BJ (cell line): ENCODE results near the gene DPP10. TPM values are rescaled to one million over a fixed set of nuclear protein-coding genes. Genes with fewer than 3 reads are reported as not detected.

Experiments
- CTCF ChIA-PET: fragments of 350-600 bp; formaldehyde crosslinking; extraction: SDS; loops from one replicate; lab custom pipeline; 2021; ENCODE audit warnings: antibody characterized with exemption, inconsistent platforms; lab: Yijun Ruan, JAX
- POLR2A ChIA-PET: fragments of 300-600 bp; sonication (Branson Sonifier 250); formaldehyde crosslinking; extraction: SDS; loops from one replicate; lab custom pipeline; 2021; ENCODE audit warnings: antibody characterized with exemption; lab: Charles Lee
- DNase-seq: peaks from one replicate; pipeline ENCODE4 v3.0.0-alpha.2; 2011; ENCODE audit warnings: low read depth
- H3K27me3 ChIP-seq: 2 replicates; pipeline ENCODE4 v1.6.0; 2011; ENCODE audit warnings: low read length; ENCODE audit not compliant: control insufficient read depth, insufficient read depth
- H3K36me3 ChIP-seq: 2 replicates; pipeline ENCODE4 v1.5.1; 2011; ENCODE audit warnings: low read length; ENCODE audit not compliant: control insufficient read depth, insufficient read depth
- H3K4me3 ChIP-seq: 2 replicates; pipeline ENCODE4 v1.5.1; 2011; ENCODE audit warnings: low read depth, mild to moderate bottlenecking, control low read depth, low read length
- polyA plus RNA-seq: library from polyadenylated mRNA; depleted of rRNA; stranded (reverse); fragments of >200 nt; gene quantifications from 2 replicates; pipeline ENCODE4 v1.2.3, GENCODE V29; 2011
- TF ChIP-seq, protein P1 (sequence below): IDR thresholded peaks from 2 replicates; pipeline ENCODE4 v1.5.1; 2011; ENCODE audit warnings: low read depth, mild to moderate bottlenecking, control low read depth, inconsistent platforms, low read length, moderate library complexity; ENCODE audit not compliant: insufficient read depth

DPP10 gene
- polyA plus RNA-seq, 1 experiment = not detected

DNA sequence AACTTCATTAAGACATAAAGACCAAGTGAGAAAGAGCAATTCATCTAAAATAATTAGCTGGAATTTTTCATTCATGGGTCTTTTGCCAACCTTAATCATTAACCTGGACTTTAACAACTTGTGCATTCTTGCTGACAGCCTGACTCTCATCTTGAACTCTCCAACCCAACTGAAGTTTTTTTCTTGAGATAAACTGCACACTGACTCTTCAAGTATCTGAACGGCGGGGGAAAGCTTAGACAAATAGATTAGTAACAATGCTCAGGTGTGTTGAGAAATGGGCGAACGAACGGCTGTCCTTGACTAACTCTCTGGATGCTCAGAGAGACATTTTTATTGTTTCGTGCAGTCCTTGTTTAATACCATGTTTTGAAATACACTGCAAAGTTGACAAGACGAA is 186.0 kb downstream of the DPP10 start:
- no peak overlapping the region for H3K4me3 ChIP-seq
- TF ChIP-seq, protein P1, sequence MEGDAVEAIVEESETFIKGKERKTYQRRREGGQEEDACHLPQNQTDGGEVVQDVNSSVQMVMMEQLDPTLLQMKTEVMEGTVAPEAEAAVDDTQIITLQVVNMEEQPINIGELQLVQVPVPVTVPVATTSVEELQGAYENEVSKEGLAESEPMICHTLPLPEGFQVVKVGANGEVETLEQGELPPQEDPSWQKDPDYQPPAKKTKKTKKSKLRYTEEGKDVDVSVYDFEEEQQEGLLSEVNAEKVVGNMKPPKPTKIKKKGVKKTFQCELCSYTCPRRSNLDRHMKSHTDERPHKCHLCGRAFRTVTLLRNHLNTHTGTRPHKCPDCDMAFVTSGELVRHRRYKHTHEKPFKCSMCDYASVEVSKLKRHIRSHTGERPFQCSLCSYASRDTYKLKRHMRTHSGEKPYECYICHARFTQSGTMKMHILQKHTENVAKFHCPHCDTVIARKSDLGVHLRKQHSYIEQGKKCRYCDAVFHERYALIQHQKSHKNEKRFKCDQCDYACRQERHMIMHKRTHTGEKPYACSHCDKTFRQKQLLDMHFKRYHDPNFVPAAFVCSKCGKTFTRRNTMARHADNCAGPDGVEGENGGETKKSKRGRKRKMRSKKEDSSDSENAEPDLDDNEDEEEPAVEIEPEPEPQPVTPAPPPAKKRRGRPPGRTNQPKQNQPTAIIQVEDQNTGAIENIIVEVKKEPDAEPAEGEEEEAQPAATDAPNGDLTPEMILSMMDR = no peak
- POLR2A ChIA-PET = interaction anchor here (0.6 kb wide), 1 partner anchor 415 kb away, joined by 3 read pairs; no protein-coding TSS in a partner anchor
- H3K36me3 ChIP-seq = no peaks in the 10 kb centered on the region
- H3K27me3 ChIP-seq = no peaks in the 10 kb centered on the region
- DNase-seq = no peak
- CTCF ChIA-PET = no interaction called here

DNA sequence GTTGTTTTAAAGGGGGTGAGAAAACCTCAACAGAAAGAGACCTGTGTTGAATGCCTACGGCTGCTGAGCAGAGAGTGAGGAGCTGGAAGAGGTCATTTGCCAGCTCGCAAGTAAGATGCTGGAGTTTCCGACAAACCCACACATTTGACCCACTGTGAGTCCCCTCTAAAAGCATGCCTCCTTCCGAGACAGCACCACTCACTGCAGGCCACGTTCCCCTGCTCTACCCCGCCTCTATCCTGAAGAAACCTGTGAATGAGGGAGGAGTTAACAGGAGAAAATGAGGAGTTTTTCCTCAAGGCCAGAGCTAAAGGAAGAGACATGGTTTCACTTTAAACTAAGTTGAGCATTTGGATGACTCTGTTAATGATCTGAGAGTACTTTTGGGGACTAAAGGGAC is 188.7 kb downstream of the DPP10 start:
- Histone ChIP-seq H3K27me3 (no peaks in the 10 kb centered on the region), H3K4me3 (no peak overlapping the region), H3K36me3 (no peaks in the 10 kb centered on the region)
- ChIA-PET POLR2A (no interaction called here), CTCF (no interaction called here)
- TF ChIP-seq, protein P1 = no peak
- DNase-seq = no peak

DNA sequence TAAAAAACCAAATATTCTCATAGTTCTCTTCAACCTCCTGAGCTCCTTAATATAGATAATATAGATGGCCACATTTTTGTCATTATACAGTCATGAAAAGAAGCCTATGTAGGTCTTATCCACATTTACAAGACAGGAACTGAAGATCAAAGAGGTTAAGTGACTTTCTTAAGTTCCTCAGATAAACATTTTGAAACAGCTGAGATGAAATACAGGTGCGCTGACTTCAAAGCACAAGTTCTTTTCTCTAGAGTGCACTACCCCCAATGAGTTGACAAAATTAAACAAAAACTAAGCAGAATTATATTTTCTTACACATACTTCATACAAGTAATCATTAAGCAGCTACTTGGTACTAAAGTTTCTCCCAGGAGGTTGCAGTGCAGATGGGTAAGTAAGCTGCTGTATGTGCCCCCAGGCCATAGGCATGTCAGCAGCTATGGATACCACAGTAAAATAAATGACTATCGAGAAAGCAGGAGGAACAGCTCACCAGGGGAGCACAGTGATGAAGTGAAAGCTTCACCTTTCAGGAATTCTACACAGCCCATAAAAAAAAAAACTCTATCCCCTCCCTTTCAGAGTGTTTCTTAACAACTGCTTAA is 199.8 kb downstream of the DPP10 start:
- Histone ChIP-seq H3K36me3 (no peaks in the 10 kb centered on the region), H3K27me3 (no peaks in the 10 kb centered on the region), H3K4me3 (no peak overlapping the region)
- DNase-seq = no peak
- TF ChIP-seq, protein P1 = no peak
- CTCF ChIA-PET = no interaction called here
- POLR2A ChIA-PET = no interaction called here

DNA sequence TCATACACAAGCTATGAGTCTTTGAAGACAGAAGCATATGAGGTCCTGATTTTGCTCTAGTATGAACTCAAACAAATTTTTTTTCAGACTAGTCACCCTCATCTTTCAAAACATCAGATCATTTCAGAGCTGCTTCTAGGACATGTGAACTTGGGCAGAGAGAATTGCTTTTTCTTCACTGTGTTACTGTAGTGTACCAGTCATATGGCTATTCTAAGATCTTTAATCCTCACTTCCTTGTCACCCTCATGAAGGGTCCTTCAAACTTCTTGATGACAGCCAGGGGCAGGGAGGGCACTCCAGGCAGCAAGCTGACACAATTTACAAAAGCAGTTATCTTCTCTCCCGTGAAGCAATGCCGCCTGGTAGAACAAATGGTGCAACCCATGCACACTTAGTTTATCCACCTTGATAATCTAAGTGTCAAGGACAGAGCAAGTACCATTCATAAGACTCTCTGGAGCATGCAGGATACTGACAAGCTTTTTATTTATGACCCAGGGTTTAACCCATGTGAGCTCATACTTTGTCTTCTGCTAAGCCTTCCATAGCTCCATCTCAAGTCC is 200.6 kb downstream of the DPP10 start:
- Histone ChIP-seq H3K27me3 (no peaks in the 10 kb centered on the region), H3K4me3 (no peak overlapping the region), H3K36me3 (no peaks in the 10 kb centered on the region)
- CTCF ChIA-PET = no interaction called here
- TF ChIP-seq, protein P1 = no peak
- DNase-seq = no peak
- POLR2A ChIA-PET = no interaction called here

DNA sequence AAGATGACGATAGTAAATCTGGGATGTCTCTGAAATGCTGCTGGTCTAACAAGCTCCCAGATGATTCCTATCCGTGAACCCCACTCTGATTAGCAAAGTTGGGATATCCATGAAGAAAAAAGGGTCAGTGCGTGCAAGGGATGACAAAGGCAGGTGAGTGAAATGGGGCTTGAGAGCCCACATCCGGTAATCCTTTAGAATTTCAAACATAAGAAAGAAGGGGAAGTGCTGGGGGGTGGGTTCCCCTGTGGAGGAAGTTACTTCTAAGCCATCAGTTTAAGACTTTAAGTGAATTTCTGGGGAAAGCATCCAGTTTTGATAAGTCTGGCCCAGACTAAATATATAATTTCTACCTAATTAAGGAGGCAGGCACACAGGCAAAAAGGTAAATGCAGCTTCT is 209.5 kb downstream of the DPP10 start:
- H3K36me3 ChIP-seq = no peaks in the 10 kb centered on the region
- TF ChIP-seq, protein P1 = no peak
- no peak for DNase-seq
- no peaks in the 10 kb centered on the region for H3K27me3 ChIP-seq
- no peak overlapping the region for H3K4me3 ChIP-seq
- POLR2A ChIA-PET = no interaction called here
- CTCF ChIA-PET = no interaction called here
